Caco-2 (cell line): ENCODE results near the gene GPATCH8. TPM values are rescaled to one million over a fixed set of nuclear protein-coding genes. Genes with fewer than 3 reads are reported as not detected.

ENCODE experiments used
- BruUV-seq: library from RNA; stranded (reverse); fragments of 400-500 nt; replicated peaks from 2 replicates; lab custom pipeline; 2021; lab: Mats Ljungman, UMichigan
- CTCF ChIA-PET: fragments of 300-600 bp; sonication (Branson Sonifier 250); formaldehyde crosslinking; loops from one replicate; lab custom pipeline; 2022; ENCODE audit warnings: antibody characterized with exemption; lab: Charles Lee
- POLR2A ChIA-PET: fragments of 300-600 bp; sonication (Branson Sonifier 250); formaldehyde crosslinking; loops from one replicate; lab custom pipeline; 2022; ENCODE audit warnings: antibody characterized with exemption; lab: Charles Lee
- DNase-seq, 2 experiments: peaks; one replicate each; pipeline versions ENCODE4 v3.0.0 to v3.0.0-alpha.2; 2020 to 2022
- H3K27me3 ChIP-seq: replicated peaks from 2 replicates; pipeline ENCODE4 v1.6.0; 2011; ENCODE audit warnings: low read length; ENCODE audit not compliant: control insufficient read depth, insufficient read depth
- H3K36me3 ChIP-seq: 2 replicates; pipeline ENCODE4 v1.5.1; 2011; ENCODE audit warnings: low read length; ENCODE audit not compliant: control insufficient read depth, insufficient read depth
- H3K4me1 ChIP-seq: fragments of 250-450 bp; sonication (Bioruptor Pico); 2 replicates; pipeline ENCODE4 v1.5.1; 2020; ENCODE audit warnings: mild to moderate bottlenecking
- H3K4me3 ChIP-seq: 2 replicates; pipeline ENCODE4 v1.5.1; 2011; ENCODE audit warnings: low read depth, mild to moderate bottlenecking, control low read depth, low read length
- H3K9me3 ChIP-seq: fragments of 250-450 bp; sonication (Bioruptor Pico); 2 replicates; pipeline ENCODE4 v1.5.1; 2020; ENCODE audit warnings: mild to moderate bottlenecking, moderate library complexity
- H3K27ac Mint-ChIP-seq: one replicate; pipeline ENCODE4 v1.8.0; 2022; ENCODE audit warnings: mixed read lengths; ENCODE audit not compliant: unreplicated experiment
- H3K27me3 Mint-ChIP-seq: one replicate; pipeline ENCODE4 v1.8.0; 2022; ENCODE audit warnings: mixed read lengths; ENCODE audit not compliant: insufficient read depth, unreplicated experiment
- H3K36me3 Mint-ChIP-seq: one replicate; pipeline ENCODE4 v1.8.0; 2022; ENCODE audit warnings: mild to moderate bottlenecking, mixed read lengths; ENCODE audit not compliant: insufficient read depth, unreplicated experiment
- H3K4me1 Mint-ChIP-seq: one replicate; pipeline ENCODE4 v1.8.0; 2022; ENCODE audit warnings: low read depth, mixed read lengths; ENCODE audit not compliant: unreplicated experiment
- H3K4me3 Mint-ChIP-seq: one replicate; pipeline ENCODE4 v1.8.0; 2022; ENCODE audit warnings: mild to moderate bottlenecking, moderate library complexity, mixed read lengths; ENCODE audit not compliant: unreplicated experiment
- H3K9me3 Mint-ChIP-seq: one replicate; pipeline ENCODE4 v1.8.0; 2022; ENCODE audit warnings: mixed read lengths; ENCODE audit not compliant: unreplicated experiment
- CTCF ChIP-seq, 2 experiments: fragments of 200-600 bp in 1 of 2; IDR thresholded peaks; 1 replicate in 1 of 2; 2 replicates in 1 of 2; pipeline versions ENCODE4 v1.5.1 to v1.8.0; 2011 to 2022; ENCODE audit warnings: antibody characterized with exemption in 1 of 2, control low read depth in 1 of 2, inconsistent platforms in 1 of 2, low read depth in 1 of 2, low read length in 1 of 2, mild to moderate bottlenecking in 1 of 2, moderate library complexity in 1 of 2; ENCODE audit not compliant: insufficient read depth in 1 of 2, severe bottlenecking in 1 of 2, unreplicated experiment in 1 of 2
- intact Hi-C: fragments of 100-400 bp; cut with micrococcal nuclease; formaldehyde crosslinking; loops from one replicate; pipeline ENCODE4 v1.10.0; 2022; ENCODE audit not compliant: unreplicated experiment
- total RNA-seq: library from RNA; stranded (reverse); gene quantifications from 2 replicates; pipeline ENCODE4 v1.2.3, GENCODE V29; 2022

The GPATCH8 gene
- total RNA-seq, 1 experiment from 2014 or later, result 53.4 TPM

GRCh38 chr17:44438636-44439035 is 64.6 kb downstream of the GPATCH8 start:
- Histone ChIP-seq H3K4me3 (no peak overlapping the region), H3K9me3 (no peaks in the 10 kb centered on the region), H3K4me1 (no peaks in the 10 kb centered on the region), H3K36me3 (no peaks in the 10 kb centered on the region), H3K27me3 (no peaks in the 10 kb centered on the region)
- H3K27me3 Mint-ChIP-seq, result no peaks in the 10 kb centered on the region
- POLR2A ChIA-PET, result no interaction called here
- peaks cover 31% of the 10 kb centered on the region for H3K36me3 Mint-ChIP-seq
- intact Hi-C loops, result no loop called here
- no peak for TF ChIP-seq CTCF (IDR thresholded peaks at IDR 0.05; ENCODE audit: insufficient read depth in 1 of 2, low read depth in 1 of 2, low read length in 1 of 2, severe bottlenecking in 1 of 2, unreplicated experiment in 1 of 2)
- no TSS peak for BruUV-seq
- DNase-seq, result no peak
- H3K9me3 Mint-ChIP-seq, result no peaks in the 10 kb centered on the region
- H3K27ac Mint-ChIP-seq, result no peak overlapping the region
- no peak overlapping the region for H3K4me3 Mint-ChIP-seq
- H3K4me1 Mint-ChIP-seq, result no peaks in the 10 kb centered on the region
- CTCF ChIA-PET, result no interaction called here

GRCh38 chr17:44436336-44436735 is 66.9 kb downstream of the GPATCH8 start:
- CTCF ChIA-PET, result interaction anchor here (0.7 kb wide), 1 partner anchor 433 kb away, joined by 4 read pairs; no protein-coding TSS in a partner anchor
- H3K4me3 Mint-ChIP-seq, result no peak overlapping the region
- Histone ChIP-seq H3K27me3 (no peaks in the 10 kb centered on the region), H3K9me3 (no peaks in the 10 kb centered on the region), H3K36me3 (peaks cover 2% of the 10 kb centered on the region; the same call in 1 of the 2 replicates), H3K4me1 (0 out of 2 replicates have a peak, but pooled peaks cover 6% of the 10 kb centered on the region), H3K4me3 (no peak overlapping the region)
- POLR2A ChIA-PET, result interaction anchor here (0.6 to 0.8 kb wide), 3 partner anchors 42 to 250 kb away, joined by 3 to 12 read pairs (median 3); partner anchors contain the start of gene TMUB2
- DNase-seq, result no peak
- H3K4me1 Mint-ChIP-seq, result peaks cover 10% of the 10 kb centered on the region
- peaks cover 38% of the 10 kb centered on the region for H3K36me3 Mint-ChIP-seq
- H3K27ac Mint-ChIP-seq, result no peak overlapping the region
- BruUV-seq, result no TSS peak
- H3K27me3 Mint-ChIP-seq, result no peaks in the 10 kb centered on the region
- H3K9me3 Mint-ChIP-seq, result no peaks in the 10 kb centered on the region
- TF ChIP-seq CTCF (IDR thresholded peaks at IDR 0.05; ENCODE audit: insufficient read depth in 1 of 2, low read depth in 1 of 2, low read length in 1 of 2, severe bottlenecking in 1 of 2, unreplicated experiment in 1 of 2), result no peak
- intact Hi-C loops, result no loop called here

- intact Hi-C loops, result no loop called here
- H3K36me3 Mint-ChIP-seq, result peaks cover 49% of the 10 kb centered on the region
- no peak overlapping the region for H3K4me3 Mint-ChIP-seq
- no peaks in the 10 kb centered on the region for H3K9me3 Mint-ChIP-seq
- H3K27me3 ChIP-seq, result no peaks in the 10 kb centered on the region
- DNase-seq, result no peak
- no peaks in the 10 kb centered on the region for H3K27me3 Mint-ChIP-seq
- H3K4me1 Mint-ChIP-seq, result peaks cover 10% of the 10 kb centered on the region
- no peak overlapping the region for H3K4me3 ChIP-seq
- ChIA-PET CTCF (no interaction called here), POLR2A (no interaction called here)
- TF ChIP-seq CTCF (IDR thresholded peaks at IDR 0.05; ENCODE audit: insufficient read depth in 1 of 2, low read depth in 1 of 2, low read length in 1 of 2, severe bottlenecking in 1 of 2, unreplicated experiment in 1 of 2), result no peak
- no TSS peak for BruUV-seq
- 0 out of 2 replicates have a peak, but pooled peaks cover 6% of the 10 kb centered on the region for H3K4me1 ChIP-seq
- H3K9me3 ChIP-seq, result no peaks in the 10 kb centered on the region
- peak overlapping the region; percentile 12 for H3K27ac Mint-ChIP-seq
- H3K36me3 ChIP-seq, result peaks cover 2% of the 10 kb centered on the region; the same call in 1 of the 2 replicates
Observed at GRCh38 chr17:44432254-44433157, 70.7 kb downstream of the GPATCH8 start.
